Activated CD4-positive, CD25-positive, alpha-beta regulatory T cell treated with anti-CD3 and anti-CD28 coated beads, Interleukin-2, amount 50 U/mL, for 72 hours (primary cell): ENCODE results near the gene RAPGEF4.

Experiments used
- DNase-seq: peaks from one replicate; pipeline ENCODE4 v3.0.0; 2021

Gene RAPGEF4

GRCh38 chr2:173048522-173048896, 312.9 kb downstream of the RAPGEF4 start:
- no peak for DNase-seq

- DNase-seq: no peak
Measured at GRCh38 chr2:173048897-173049661, 313.4 kb downstream of the RAPGEF4 start.

DNA sequence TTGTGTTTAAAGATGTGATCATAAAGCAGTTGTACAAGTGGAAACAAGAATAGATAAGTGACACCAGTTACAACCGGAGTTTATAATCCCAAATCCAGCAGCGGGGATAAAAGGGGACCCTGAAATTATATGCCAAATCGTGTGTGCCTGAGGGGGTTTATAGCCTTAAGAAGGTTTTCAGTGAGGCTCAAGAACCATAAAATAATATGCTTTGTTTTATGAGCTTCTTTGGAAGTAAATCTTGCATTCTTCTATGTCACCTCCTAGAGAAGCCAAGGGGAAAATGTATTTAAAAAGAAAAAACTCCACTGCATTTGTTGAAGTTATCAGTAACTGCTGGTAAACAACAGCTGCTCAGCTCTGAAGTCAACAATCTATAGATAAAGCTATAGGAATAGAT, 314.2 kb downstream of the RAPGEF4 start:
- DNase-seq: no peak

GRCh38 chr2:173050684-173051083, 315.0 kb downstream of the RAPGEF4 start:
- DNase-seq: no peak

GRCh38 chr2:173051463-173052215, 316.0 kb downstream of the RAPGEF4 start:
- no peak for DNase-seq

DNA sequence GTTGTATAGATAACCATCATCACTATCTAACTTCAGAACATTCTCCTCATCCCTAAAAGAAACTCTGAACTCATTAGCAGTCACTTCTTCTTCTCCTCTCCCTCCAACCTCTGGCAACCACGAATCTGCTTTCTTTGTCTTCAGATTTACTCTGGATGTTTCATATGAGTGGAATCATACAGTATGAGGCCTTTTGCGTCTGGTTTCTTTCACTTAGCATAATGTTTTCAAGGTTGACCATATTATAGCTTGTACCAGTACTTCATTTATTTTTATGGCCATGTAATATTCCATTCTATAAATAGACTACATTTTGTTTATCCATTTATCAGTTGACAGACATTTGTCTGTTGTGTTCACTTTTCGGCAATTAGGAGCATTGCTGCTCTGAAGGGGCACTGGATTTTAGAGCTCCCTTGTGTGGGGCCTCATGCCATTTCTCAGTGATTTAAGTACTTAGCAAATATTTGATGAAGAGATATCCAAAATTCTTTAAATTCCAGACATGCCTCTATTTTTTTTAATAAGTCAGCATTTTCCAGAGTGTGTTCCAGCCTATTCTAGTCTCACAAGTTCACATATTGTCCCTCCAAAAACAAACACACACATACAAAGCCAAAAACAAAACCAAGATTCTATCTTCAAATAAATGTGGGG, 317.5 kb downstream of the RAPGEF4 start:
- DNase-seq: no peak

DNA sequence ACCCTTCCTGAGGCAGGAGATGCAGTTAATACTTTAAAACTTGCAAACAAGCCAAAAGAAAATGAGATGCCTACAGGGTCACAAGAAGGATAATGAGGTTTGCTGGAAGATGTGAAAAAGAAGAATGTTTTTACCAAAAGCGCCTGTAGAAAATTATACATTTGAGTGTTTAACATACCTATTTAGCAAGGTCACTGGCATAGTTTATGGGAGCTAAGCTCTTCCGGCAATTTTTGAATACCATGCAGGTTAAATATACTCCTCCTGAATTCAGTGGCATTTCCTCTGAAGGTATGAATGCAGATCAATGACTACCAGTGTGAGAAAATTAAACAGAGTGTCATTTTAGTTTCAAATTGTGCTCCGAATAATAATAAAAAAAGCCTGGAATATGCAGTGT, 318.8 kb downstream of the RAPGEF4 start:
- DNase-seq: no peak

DNA sequence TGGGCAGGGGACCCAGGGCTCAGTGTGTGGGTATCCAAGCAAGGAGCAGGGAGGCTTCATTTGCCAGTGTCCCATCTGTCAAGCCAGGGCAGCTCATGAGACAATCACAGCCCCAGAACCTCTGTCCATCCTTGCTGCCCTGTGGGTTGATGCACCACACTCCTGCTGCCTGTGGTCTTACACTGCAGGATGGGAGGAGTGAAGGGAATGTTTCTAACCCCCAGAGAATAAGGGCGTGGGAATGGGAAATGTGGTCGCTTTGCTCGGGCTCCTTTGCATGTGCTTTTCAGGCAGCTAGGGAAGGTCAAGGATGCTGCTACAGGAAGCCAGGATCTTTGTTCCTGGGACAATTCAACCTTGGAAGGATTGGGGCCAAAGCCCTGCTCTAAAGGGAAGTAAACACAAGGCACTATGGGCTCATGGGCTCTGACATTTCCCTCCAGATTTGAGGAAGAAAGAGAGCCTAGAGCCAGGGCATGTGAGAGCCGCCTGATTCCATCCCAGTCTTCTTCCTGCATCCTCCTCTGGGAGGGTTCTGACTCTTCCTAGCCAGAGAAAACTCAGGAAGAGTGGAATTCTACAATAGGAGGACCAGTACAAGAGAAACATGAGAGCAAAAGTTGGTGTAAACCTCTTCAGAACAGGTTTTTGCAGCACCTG, 321.2 kb downstream of the RAPGEF4 start:
- no peak for DNase-seq

DNA sequence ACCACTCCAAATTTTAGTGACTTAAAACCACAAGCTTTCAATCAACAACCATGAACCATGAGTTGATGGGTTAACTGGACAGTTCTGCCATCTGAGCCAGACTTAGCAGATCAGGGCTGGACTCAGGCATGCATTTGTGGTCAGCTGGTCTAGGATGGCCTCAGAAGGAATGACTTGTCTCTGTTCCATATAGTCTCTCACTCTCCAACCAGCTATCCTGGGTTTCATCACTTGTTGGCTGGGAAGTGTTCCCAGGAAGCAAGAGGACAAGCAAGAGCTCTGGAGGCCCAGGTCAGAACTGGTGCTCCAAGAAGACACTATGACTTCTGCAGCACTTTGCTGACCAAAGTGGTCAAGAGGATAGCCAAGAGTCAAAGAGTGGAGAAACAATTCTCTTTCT, 322.5 kb downstream of the RAPGEF4 start:
- no peak for DNase-seq

GRCh38 chr2:173058673-173059072, 323.0 kb downstream of the RAPGEF4 start:
- DNase-seq: no peak

DNA sequence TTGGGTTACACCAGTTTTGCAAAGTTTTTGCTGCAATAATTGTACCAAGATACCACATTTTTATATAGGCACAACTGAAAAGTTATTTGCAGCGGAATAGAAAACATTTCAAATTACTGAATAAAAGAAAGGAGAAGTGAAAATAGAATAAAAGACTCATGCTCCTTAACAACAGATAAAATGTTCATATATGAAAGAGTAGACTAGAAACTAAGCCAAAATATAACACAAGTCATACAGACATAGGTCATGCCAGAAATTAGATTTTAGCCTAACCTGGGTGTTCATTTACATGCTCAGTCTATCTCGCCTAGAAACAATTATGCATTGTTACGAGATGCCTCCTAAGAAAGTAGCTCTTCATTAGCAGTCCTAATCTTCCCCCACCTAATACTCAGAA, 323.6 kb downstream of the RAPGEF4 start:
- DNase-seq: no peak

DNA sequence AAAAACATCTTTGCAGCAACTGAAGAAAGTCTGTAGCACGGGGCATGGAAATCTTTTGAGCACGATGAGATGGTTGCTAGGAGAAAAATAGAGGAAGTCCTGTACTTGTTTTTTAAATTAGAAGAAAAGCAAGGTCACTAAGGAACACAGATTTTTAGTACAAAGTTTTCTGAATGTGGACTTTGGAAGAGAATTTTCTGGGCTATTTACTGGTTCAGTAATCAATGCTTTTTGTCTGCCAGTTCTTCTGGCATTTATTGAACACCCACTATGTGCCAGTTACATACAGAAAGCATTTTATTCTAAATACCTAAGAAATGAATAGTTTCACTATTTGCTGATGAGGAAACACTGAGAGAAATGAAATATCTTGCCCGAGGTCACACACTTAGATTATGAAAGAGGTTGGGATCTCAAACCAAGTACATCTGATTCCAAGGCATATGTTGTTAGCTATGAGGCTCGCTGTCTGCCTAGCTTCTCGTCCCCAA, 324.4 kb downstream of the RAPGEF4 start:
- no peak for DNase-seq

- DNase-seq: no peak
Measured at GRCh38 chr2:173062801-173063200, 327.2 kb downstream of the RAPGEF4 start.

DNA sequence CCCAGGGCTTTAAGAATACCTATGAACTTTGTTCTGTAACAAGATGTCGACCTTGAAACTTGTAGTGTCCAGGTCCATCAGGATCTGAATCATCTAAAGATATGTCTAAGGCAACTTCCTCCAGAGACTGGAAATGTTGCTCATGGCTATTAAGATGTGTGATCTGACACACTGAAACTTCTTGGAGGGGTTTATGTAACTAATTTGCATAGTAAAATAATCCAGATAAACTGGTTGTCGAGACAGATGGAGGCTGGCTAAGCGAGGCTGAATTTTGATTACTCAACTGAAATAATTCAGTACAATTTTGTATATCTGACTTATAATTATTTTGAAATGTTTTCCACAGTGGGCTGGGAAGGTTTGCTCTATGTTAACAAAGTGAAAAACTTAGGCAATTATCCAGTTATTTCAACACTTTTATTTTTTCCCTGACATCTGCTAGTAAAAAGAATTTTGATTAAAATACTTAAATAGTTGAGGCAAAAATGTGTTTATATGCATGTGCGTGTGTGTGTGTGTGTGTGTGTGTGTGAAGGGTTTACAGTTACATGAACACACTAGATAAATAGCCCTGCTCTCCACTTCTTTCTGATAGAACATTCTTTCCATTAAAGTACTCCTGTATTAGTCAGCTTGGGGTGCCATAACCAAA, 328.6 kb downstream of the RAPGEF4 start:
- DNase-seq: no peak

GRCh38 chr2:173066887-173067676, 331.4 kb downstream of the RAPGEF4 start:
- no peak for DNase-seq

DNA sequence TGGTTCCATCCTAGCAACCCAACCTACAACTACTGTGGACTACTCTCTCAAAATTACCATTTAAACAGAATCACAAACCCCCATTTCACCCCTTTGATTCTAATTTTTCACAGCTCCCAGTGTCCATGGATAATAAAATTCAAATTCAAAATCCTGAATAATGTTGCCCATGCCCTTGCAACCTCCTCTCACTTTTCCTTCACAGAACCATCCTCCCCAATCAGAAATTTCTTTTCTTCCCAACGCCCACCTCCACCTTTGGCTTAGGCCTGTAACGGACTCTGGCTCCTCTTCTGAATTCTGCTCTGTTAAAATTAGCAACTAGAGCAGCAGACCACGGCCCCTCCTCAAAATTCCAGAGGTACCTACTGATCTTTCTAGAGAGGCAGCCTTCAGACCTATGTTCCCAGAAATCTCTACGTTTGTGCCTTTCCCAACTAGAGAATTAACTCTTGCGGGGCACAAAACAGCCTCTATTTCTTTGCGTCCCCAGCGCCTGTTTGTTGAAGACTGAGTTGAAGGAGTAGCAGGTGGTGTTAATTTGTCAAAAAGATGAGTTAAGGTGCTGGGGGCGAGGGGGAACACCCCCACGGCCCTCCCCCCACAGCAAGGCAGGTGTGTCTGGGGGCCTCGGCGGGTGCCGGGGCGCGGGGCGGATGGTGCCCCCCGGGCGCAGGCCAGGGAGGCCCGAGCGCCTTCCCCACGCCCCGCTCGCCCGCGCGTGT, 339.6 kb downstream of the RAPGEF4 start:
- DNase-seq: no peak

DNA sequence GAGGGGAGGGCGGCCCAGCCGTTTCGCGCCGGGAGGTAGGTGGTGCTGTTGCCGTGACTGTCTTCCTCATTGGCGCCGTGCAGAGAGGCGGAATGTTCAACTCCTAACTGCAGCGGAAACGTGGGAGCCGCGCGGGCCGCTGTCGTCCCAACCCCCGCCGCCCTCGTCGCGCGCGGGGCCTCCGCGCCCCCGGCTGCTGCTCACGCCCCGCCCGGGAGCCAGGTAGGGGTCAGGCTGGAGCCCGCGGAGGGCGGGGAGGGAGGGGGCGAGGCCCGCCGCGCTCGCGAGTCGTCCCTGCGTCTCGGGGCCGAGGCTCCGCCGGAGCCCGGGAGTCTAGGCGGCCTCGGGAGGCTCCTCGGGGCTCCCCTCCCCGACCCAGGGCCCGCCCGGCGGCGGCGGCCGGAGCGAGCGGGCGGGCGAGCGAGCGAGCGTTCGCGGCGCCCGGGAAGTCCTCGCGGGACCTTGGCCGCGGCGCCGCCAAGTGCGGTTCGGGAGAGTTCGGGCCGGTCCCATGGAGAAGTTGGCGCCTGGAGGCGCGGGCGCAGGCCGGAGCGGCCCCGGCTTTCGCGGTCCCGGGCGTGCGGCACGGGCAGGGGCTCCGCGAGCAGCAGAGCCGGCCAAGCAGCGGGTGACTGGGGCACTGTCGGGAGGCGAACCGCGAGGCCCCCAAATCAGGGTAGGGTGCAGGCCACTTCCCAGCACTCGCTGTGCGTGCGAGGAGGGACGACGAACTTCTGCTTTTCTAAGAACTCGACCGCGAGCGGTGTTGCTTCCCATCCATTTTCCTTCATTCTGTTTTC, 340.3 kb downstream of the RAPGEF4 start, which contains the start of gene MAP3K20:
MAP3K20 (plus strand) TSS at position 66 of the 800 bp plus-strand sequence. CDS start 15,186 bp downstream, outside the sequence.
- peak; percentile 44 for DNase-seq

DNA sequence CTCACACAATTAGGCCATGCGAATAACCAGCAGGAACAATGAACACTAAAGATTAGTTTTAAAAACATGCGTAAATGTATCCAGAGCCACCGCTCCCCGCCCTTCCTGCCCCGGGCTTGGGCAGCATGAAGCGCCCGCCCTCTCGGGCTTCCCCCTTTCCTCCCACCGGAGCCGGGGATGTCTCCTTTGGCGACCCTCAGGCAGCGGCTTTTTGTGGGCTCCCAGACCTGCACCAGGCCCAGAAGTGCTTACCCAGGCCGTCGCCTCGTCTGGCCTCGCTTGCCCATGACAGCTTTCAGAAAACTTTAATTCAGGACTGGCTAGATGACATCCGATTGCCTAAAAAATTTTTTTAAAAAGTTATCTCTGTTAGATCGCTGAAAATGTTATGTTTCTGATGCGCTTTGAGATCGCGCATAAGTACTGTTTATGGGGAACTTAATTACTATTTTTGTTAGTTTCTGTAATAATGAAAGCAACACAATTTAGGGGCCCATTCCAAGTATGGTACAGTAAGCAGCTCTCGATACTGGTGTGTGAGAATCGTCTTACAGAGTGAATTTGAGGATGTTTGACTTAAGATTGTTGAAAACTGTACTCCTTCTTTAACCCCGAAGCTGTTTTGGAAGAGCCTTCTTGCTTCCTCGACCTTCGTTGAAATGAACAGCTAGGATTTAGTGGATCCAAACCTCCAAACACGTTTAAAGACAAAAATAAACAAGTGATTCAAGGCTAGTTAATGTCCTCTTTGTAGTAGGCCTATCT, 341.1 kb downstream of the RAPGEF4 start:
- DNase-seq: peak; percentile 32

DNA sequence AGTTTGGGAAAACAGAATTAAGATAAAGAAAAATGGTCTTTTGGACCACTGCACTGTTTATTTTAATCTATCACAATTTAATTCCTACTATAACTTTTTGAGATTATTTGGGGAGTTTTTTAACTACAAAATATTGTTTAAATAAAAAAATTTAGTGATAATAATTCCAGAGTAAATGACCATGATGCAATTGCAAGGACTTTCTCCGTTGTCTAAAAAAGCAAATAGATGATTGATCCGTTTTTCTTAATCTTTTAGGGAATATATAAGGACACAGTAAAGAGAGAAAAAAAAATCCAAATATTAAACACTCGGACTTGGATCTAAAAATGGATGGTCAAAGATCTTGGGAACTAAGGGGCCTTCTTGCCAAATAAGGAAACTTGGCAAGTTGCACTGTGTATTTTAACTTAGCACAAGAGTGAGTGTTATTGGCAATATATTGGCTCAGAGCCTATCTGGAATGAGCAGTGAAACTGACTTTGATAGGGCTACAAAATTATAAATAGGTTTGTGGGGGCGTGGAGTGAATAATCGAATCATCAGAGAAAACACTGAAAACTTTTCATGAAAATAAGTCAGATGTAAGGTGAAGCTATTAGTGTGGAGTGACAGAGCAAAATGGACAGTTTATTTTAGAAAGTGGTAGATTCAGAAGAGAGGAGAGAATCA, 342.0 kb downstream of the RAPGEF4 start:
- DNase-seq: no peak
